ACHN (cell line): ENCODE data around the gene KLHL35.
"Not testable (repeated sequence)": the region's sequence is repeated elsewhere in the genome, so short reads cannot be mapped to it uniquely, and the experiment has no call there.

Source experiments
- DNase-seq: peaks from one replicate; pipeline ENCODE4 v3.0.0-alpha.2; 2015
- in situ Hi-C: cut with HindIII; loops from 2 replicates; pipeline ENCODE4 v1.10.0; 2017; ENCODE audit warnings: low sequenced_read_pairs, low pct_ligation_motif_present, low pct_unique_long_range_greater_than_20kb

KLHL35 gene

GRCh38 chr11:75429902-75430713 lies 2.9 kb downstream of the KLHL35 start:
- peak; percentile 54 for DNase-seq
- in situ Hi-C loops = no loop called here

- in situ Hi-C loops = no loop called here
These were observed 3.4 kb downstream of the KLHL35 start for GRCh38 chr11:75429641-75429901.

GRCh38 chr11:75428989-75429640 lies 3.9 kb downstream of the KLHL35 start:
- DNase-seq = no peak
- in situ Hi-C loops = no loop called here

More at GRCh38 chr11:75429641-75429901, 3.4 kb downstream of the KLHL35 start:
- no peak for DNase-seq

GRCh38 chr11:75428281-75428724 lies 4.7 kb downstream of the KLHL35 start:
- in situ Hi-C loops = no loop called here
- no peak for DNase-seq

- in situ Hi-C loops = no loop called here
- no peak for DNase-seq
These were observed 5.8 kb downstream of the KLHL35 start for GRCh38 chr11:75427181-75427580.

- DNase-seq = no peak
- in situ Hi-C loops = no loop called here
These were observed 6.3 kb downstream of the KLHL35 start for GRCh38 chr11:75426720-75427086.

GRCh38 chr11:75425422-75425821 lies 7.6 kb downstream of the KLHL35 start:
- DNase-seq = no peak
- in situ Hi-C loops = no loop called here

GRCh38 chr11:75424396-75424795 lies 8.6 kb downstream of the KLHL35 start:
- DNase-seq = no peak
- in situ Hi-C loops = no loop called here

GRCh38 chr11:75423721-75424120 lies 9.3 kb downstream of the KLHL35 start:
- in situ Hi-C loops = no loop called here
- no peak for DNase-seq

GRCh38 chr11:75422248-75423231 lies 10.5 kb downstream of the KLHL35 start:
- DNase-seq = no peak
- in situ Hi-C loops = no loop called here

GRCh38 chr11:75421902-75422247 lies 11.1 kb downstream of the KLHL35 start:
- in situ Hi-C loops = no loop called here

GRCh38 chr11:75421035-75421602 lies 11.9 kb downstream of the KLHL35 start:
- in situ Hi-C loops = no loop called here
- no peak for DNase-seq

More at GRCh38 chr11:75421902-75422247, 11.1 kb downstream of the KLHL35 start:
- no peak for DNase-seq

GRCh38 chr11:75420224-75421034 lies 12.6 kb downstream of the KLHL35 start:
- DNase-seq = no peak
- in situ Hi-C loops = no loop called here

- in situ Hi-C loops = no loop called here
- no peak for DNase-seq
These were observed 19.1 kb downstream of the KLHL35 start for GRCh38 chr11:75413864-75414263.

GRCh38 chr11:75413146-75413545 lies 19.9 kb downstream of the KLHL35 start:
- in situ Hi-C loops = not testable (repeated sequence)

GRCh38 chr11:75409971-75410370 lies 23.0 kb downstream of the KLHL35 start:
- DNase-seq, in situ Hi-C loops: not testable (repeated sequence)

More at GRCh38 chr11:75413146-75413545, 19.9 kb downstream of the KLHL35 start:
- not testable (repeated sequence) for DNase-seq

GRCh38 chr11:75408957-75409219 lies 24.1 kb downstream of the KLHL35 start:
- in situ Hi-C loops = no loop called here
- no peak for DNase-seq

- no peak for DNase-seq
- in situ Hi-C loops = no loop called here
These were observed 26.6 kb downstream of the KLHL35 start for GRCh38 chr11:75406338-75406777.
